Chondrocyte (in vitro differentiated cells): ENCODE data around the gene COX18. TPM values are rescaled to one million over a fixed set of nuclear protein-coding genes. Genes with fewer than 3 reads are reported as not detected.
A peak's percentile ranks its signal among the peaks of the same experiment; 100 is the strongest.

Experiments used
- DNase-seq: peaks from one replicate; pipeline ENCODE4 v3.0.0; 2021; ENCODE audit warnings: mixed read lengths, low spot score
- H3K27ac Mint-ChIP-seq: one replicate; pipeline ENCODE4 v1.8.0; 2021; ENCODE audit warnings: mild to moderate bottlenecking, moderate library complexity, mixed read lengths; ENCODE audit not compliant: unreplicated experiment
- H3K27me3 Mint-ChIP-seq: 2 replicates; pipeline ENCODE4 v1.8.0; 2021; ENCODE audit warnings: low read depth, mixed read lengths
- H3K36me3 Mint-ChIP-seq: 2 replicates; pipeline ENCODE4 v1.8.0; 2021; ENCODE audit warnings: low read depth, mixed read lengths
- H3K4me1 Mint-ChIP-seq: 2 replicates; pipeline ENCODE4 v1.8.0; 2021; ENCODE audit warnings: low read depth, mild to moderate bottlenecking, mixed read lengths
- H3K4me3 Mint-ChIP-seq: one replicate; pipeline ENCODE4 v1.8.0; 2021; ENCODE audit warnings: mild to moderate bottlenecking, moderate library complexity, mixed read lengths; ENCODE audit not compliant: unreplicated experiment
- H3K9me3 Mint-ChIP-seq: 2 replicates; pipeline ENCODE4 v1.8.0; 2021; ENCODE audit warnings: low read depth, mixed read lengths
- CTCF ChIP-seq: fragments of 200-600 bp; sonication (generic); IDR thresholded peaks from 2 replicates; pipeline ENCODE4 v1.5.0; 2021; ENCODE audit warnings: antibody characterized with exemption, mild to moderate bottlenecking, moderate library complexity
- total RNA-seq: library from RNA; stranded (reverse); gene quantifications from 3 replicates; pipeline ENCODE4 v1.2.1, GENCODE V29; 2021

COX18 gene
- total RNA-seq, 1 donor from 2014 or later, result 13.2 TPM

DNA sequence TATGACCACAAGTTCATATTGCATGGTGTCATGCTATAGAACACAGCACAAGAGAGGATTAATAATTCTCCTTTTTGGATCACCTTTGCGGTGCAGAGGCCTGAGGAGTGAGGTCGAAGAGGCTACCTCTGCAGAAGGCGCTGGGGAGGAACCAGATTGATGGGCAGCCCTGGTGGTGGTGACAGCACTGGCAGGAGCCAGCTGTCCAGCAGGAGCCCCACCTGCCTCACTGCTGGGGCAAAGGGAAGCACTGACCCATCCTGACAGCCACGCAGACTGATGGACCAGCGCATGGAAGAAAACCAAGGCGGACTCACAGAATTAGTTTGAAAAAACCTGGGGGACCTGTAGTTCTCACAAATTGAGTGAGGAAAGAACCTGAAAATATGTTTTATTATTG lies 50.9 kb downstream of the COX18 start:
- Mint-ChIP-seq H3K27ac (no peak overlapping the region), H3K36me3 (peaks cover 3% of the 10 kb centered on the region), H3K9me3 (no peaks in the 10 kb centered on the region), H3K4me1 (peaks cover 13% of the 10 kb centered on the region), H3K27me3 (peaks cover 8% of the 10 kb centered on the region), H3K4me3 (no peak overlapping the region)
- no peak for TF ChIP-seq CTCF
- no peak for DNase-seq

GRCh38 chr4:73013310-73013709 lies 56.2 kb downstream of the COX18 start:
- no peak for DNase-seq
- H3K9me3 Mint-ChIP-seq, result peaks cover 9% of the 10 kb centered on the region
- H3K4me3 Mint-ChIP-seq, result no peak overlapping the region
- peaks cover 7% of the 10 kb centered on the region for H3K36me3 Mint-ChIP-seq
- no peak overlapping the region for H3K27ac Mint-ChIP-seq
- H3K4me1 Mint-ChIP-seq, result peaks cover 12% of the 10 kb centered on the region
- TF ChIP-seq CTCF, result no peak
- peaks cover 8% of the 10 kb centered on the region for H3K27me3 Mint-ChIP-seq

DNA sequence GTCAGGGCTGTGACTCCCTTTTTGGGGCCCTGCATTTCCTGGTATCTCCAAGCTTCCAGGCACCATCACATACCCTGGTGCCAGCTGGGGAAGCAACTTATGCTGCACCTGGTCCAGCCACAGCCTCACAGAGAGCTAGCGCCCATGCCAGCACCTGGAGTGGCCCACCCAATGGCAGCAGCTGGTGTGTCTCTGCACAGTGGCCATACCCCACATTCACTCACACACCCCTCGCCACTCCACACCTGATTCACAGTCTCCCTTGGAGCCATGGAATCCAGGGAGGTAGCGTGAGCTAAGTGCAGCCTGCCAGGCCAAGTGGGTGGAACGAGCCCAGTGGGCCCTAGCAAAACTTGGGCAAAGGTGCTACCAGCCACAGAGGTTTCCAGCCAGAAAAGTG lies 56.8 kb downstream of the COX18 start:
- no peak for TF ChIP-seq CTCF
- Mint-ChIP-seq H3K4me1 (peaks cover 9% of the 10 kb centered on the region), H3K9me3 (peaks cover 9% of the 10 kb centered on the region), H3K27me3 (peaks cover 8% of the 10 kb centered on the region), H3K36me3 (peaks cover 7% of the 10 kb centered on the region), H3K4me3 (no peak overlapping the region), H3K27ac (no peak overlapping the region)
- DNase-seq, result peak; percentile 65

- H3K36me3 Mint-ChIP-seq, result peaks cover 7% of the 10 kb centered on the region
- peaks cover 9% of the 10 kb centered on the region for H3K9me3 Mint-ChIP-seq
- peak; percentile 65 for DNase-seq
- TF ChIP-seq CTCF, result no peak
- H3K27me3 Mint-ChIP-seq, result peaks cover 8% of the 10 kb centered on the region
- no peak overlapping the region for H3K4me3 Mint-ChIP-seq
- no peak overlapping the region for H3K27ac Mint-ChIP-seq
- H3K4me1 Mint-ChIP-seq, result peaks cover 4% of the 10 kb centered on the region
Measured at GRCh38 chr4:73011629-73011985, 57.9 kb downstream of the COX18 start.

GRCh38 chr4:73010789-73011628 lies 58.5 kb downstream of the COX18 start:
- Mint-ChIP-seq H3K4me1 (peaks cover 4% of the 10 kb centered on the region), H3K36me3 (peaks cover 7% of the 10 kb centered on the region), H3K9me3 (peaks cover 9% of the 10 kb centered on the region), H3K27ac (no peak overlapping the region), H3K4me3 (no peak overlapping the region), H3K27me3 (peaks cover 11% of the 10 kb centered on the region)
- TF ChIP-seq CTCF, result no peak
- DNase-seq, result peak; percentile 67
